Endothelial cell (in vitro differentiated cells): ENCODE data around the gene DPP8. TPM values are rescaled to one million over a fixed set of nuclear protein-coding genes. Genes with fewer than 3 reads are reported as not detected.

Experiments used
- DNase-seq: peaks from one replicate; pipeline ENCODE4 v3.0.0; 2021; ENCODE audit warnings: low spot score
- H3K27ac Mint-ChIP-seq: one replicate; pipeline ENCODE4 v1.8.0; 2021; ENCODE audit warnings: mixed read lengths, inconsistent platforms; ENCODE audit not compliant: unreplicated experiment
- H3K27me3 Mint-ChIP-seq: one replicate; pipeline ENCODE4 v1.8.0; 2021; ENCODE audit warnings: mild to moderate bottlenecking, moderate library complexity, mixed read lengths, inconsistent platforms; ENCODE audit not compliant: unreplicated experiment
- H3K36me3 Mint-ChIP-seq: one replicate; pipeline ENCODE4 v1.8.0; 2021; ENCODE audit warnings: mild to moderate bottlenecking, low read depth, mixed read lengths, inconsistent platforms; ENCODE audit not compliant: unreplicated experiment
- H3K4me1 Mint-ChIP-seq: one replicate; pipeline ENCODE4 v1.8.0; 2021; ENCODE audit warnings: mild to moderate bottlenecking, mixed read lengths, inconsistent platforms; ENCODE audit not compliant: unreplicated experiment
- H3K4me3 Mint-ChIP-seq: one replicate; pipeline ENCODE4 v1.8.0; 2021; ENCODE audit warnings: mild to moderate bottlenecking, mixed read lengths, inconsistent platforms; ENCODE audit not compliant: unreplicated experiment
- H3K9me3 Mint-ChIP-seq: one replicate; pipeline ENCODE4 v1.8.0; 2021; ENCODE audit warnings: mixed read lengths, inconsistent platforms; ENCODE audit not compliant: unreplicated experiment
- total RNA-seq: library from RNA; stranded (reverse); fragmentation: NEBNext Ultra II Directional; extraction: Animal tissue kit (Norgen Biotek cat#: 25700); gene quantifications from one replicate; pipeline ENCODE4 v1.2.1, GENCODE V29; 2021; ENCODE audit not compliant: unreplicated experiment
- TF ChIP-seq, protein P1 (sequence below): fragments of 200-600 bp; sonication (generic); IDR thresholded peaks from one replicate; pipeline ENCODE4 v1.5.0; 2021; ENCODE audit warnings: antibody characterized with exemption; ENCODE audit not compliant: unreplicated experiment

Gene DPP8
- total RNA-seq, 1 donor from 2014 or later = 36.6 TPM

GRCh38 chr15:65421360-65422215 lies 95.9 kb downstream of the DPP8 start:
- Mint-ChIP-seq H3K27ac (no peak overlapping the region), H3K27me3 (peaks cover 25% of the 10 kb centered on the region), H3K4me1 (peaks cover 46% of the 10 kb centered on the region), H3K36me3 (peaks cover 20% of the 10 kb centered on the region), H3K4me3 (peak overlapping the region; percentile 95), H3K9me3 (no peaks in the 10 kb centered on the region)
- DNase-seq = peak; percentile 47
- TF ChIP-seq, protein P1, sequence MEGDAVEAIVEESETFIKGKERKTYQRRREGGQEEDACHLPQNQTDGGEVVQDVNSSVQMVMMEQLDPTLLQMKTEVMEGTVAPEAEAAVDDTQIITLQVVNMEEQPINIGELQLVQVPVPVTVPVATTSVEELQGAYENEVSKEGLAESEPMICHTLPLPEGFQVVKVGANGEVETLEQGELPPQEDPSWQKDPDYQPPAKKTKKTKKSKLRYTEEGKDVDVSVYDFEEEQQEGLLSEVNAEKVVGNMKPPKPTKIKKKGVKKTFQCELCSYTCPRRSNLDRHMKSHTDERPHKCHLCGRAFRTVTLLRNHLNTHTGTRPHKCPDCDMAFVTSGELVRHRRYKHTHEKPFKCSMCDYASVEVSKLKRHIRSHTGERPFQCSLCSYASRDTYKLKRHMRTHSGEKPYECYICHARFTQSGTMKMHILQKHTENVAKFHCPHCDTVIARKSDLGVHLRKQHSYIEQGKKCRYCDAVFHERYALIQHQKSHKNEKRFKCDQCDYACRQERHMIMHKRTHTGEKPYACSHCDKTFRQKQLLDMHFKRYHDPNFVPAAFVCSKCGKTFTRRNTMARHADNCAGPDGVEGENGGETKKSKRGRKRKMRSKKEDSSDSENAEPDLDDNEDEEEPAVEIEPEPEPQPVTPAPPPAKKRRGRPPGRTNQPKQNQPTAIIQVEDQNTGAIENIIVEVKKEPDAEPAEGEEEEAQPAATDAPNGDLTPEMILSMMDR = no peak

DNA sequence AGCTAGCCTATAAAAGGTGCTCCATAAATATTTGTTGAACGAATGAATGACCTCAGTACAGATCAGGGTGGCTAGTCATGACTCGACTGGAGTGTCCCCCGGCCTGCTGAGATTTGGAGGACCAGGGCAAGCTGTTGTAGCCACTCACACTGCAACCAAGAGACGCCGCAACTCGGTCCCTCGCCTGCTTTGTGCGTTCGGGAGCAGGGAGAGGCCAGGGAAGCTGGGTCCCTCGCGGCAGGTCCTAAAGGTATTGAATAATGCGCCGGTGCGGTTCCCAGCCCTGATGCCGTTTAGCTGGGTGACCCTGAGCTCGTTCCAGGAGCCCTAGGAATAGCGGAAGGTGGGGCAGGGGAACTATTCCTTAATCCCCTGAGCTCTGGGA lies 96.5 kb downstream of the DPP8 start:
- no peak for DNase-seq
- peaks cover 20% of the 10 kb centered on the region for H3K36me3 Mint-ChIP-seq
- peaks cover 43% of the 10 kb centered on the region for H3K4me1 Mint-ChIP-seq
- peak overlapping the region; percentile 71 for H3K27ac Mint-ChIP-seq
- no peaks in the 10 kb centered on the region for H3K9me3 Mint-ChIP-seq
- TF ChIP-seq, protein P1 = no peak
- peak overlapping the region; percentile 57 for H3K4me3 Mint-ChIP-seq
- peaks cover 25% of the 10 kb centered on the region for H3K27me3 Mint-ChIP-seq

DNA sequence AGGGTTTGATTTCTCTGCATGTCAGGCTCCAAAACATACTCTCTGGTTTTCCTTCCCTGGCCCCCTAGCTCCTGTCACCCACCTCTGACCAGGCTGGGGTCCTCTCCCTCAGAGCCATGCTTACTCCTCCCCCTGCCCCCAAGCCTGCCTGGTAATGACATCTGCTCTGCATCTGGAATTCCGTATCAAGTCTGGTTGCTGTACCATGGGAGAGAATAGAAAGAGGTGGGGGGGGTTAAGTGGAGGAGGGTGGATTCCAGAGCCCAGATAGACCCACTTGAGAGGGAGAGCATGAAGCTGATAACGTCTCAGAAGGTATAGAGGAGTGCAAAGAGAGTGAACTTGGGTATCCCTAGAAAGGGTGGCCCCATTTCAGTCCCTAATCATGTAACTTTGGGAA lies 98.9 kb downstream of the DPP8 start:
- H3K36me3 Mint-ChIP-seq = peaks cover 11% of the 10 kb centered on the region
- no peaks in the 10 kb centered on the region for H3K9me3 Mint-ChIP-seq
- H3K27me3 Mint-ChIP-seq = peaks cover 18% of the 10 kb centered on the region
- no peak for DNase-seq
- H3K4me3 Mint-ChIP-seq = no peak overlapping the region
- H3K27ac Mint-ChIP-seq = no peak overlapping the region
- TF ChIP-seq, protein P1 = no peak
- peaks cover 34% of the 10 kb centered on the region for H3K4me1 Mint-ChIP-seq

DNA sequence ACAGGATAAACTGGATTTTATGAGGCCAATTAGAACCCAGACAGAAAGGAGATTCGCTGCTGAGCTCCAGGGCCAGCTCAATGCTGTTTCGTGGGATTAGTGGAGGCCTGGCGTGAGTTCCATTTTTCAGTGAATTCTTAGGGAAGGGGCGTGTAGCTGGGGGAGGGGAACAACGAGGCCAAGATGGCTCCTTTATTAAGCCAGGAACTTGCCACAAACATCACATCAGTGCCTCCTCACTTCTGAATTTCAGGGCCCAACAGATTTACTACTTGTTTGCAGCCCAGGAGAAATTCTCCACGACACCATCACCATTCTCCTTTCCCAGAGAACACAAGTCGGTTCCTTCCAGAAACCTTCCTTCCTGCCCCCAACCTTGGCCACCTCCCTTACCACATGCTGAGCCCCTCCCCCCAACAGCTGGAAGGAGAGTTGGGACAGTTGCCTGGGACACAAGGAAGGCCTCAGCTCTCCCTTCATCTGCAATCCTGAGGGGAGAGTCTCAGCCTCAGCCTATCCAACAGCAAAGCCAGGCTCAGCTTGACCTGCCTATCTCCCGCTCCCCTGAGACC lies 100.6 kb downstream of the DPP8 start:
- H3K9me3 Mint-ChIP-seq = no peaks in the 10 kb centered on the region
- H3K4me3 Mint-ChIP-seq = no peak overlapping the region
- H3K27me3 Mint-ChIP-seq = peaks cover 10% of the 10 kb centered on the region
- H3K4me1 Mint-ChIP-seq = peaks cover 24% of the 10 kb centered on the region
- H3K36me3 Mint-ChIP-seq = peaks cover 4% of the 10 kb centered on the region
- TF ChIP-seq, protein P1 = no peak
- peak overlapping the region; percentile 39 for H3K27ac Mint-ChIP-seq
- no peak for DNase-seq
